Peyer's patch (tissue), 4 donors: Measurements from ENCODE around the gene GALNS. TPM values are rescaled to one million over a fixed set of nuclear protein-coding genes. Genes with fewer than 3 reads are reported as not detected.

Experiments used
- DNase-seq, 3 donors: peaks; one replicate each; pipeline ENCODE4 v3.0.0-alpha.2; 2017 to 2019
- H3K27ac ChIP-seq, 4 donors: fragments of 200-600 bp; sonication (generic); one replicate each; pipeline ENCODE4 v1.5.1; 2016 to 2019
- H3K27me3 ChIP-seq, 2 donors: fragments of 200-600 bp; sonication (generic); one replicate each; pipeline ENCODE4 v1.5.1; 2019
- H3K36me3 ChIP-seq, 3 donors: fragments of 200-600 bp; sonication (generic); one replicate each; pipeline ENCODE4 v1.5.1; 2016 to 2019
- H3K4me1 ChIP-seq, 4 donors: fragments of 200-600 bp; sonication (generic); one replicate each; pipeline ENCODE4 v1.5.1; 2016 to 2019
- H3K4me3 ChIP-seq, 4 donors: fragments of 200-600 bp; sonication (generic); 1 replicate in 3 of 4; 2 replicates in 1 of 4; pipeline ENCODE4 v1.5.1; 2016 to 2019; ENCODE audit warnings: mild to moderate bottlenecking in 1 of 4
- H3K9me3 ChIP-seq, 4 donors: fragments of 200-600 bp; sonication (generic); one replicate each; pipeline ENCODE4 v1.5.1; 2016 to 2019; ENCODE audit warnings: mild to moderate bottlenecking in 1 of 4
- POLR2A ChIP-seq, 2 donors: fragments of 450-650 bp; IDR thresholded peaks; one replicate each; pipeline ENCODE4 v1.5.1; 2017; ENCODE audit warnings: antibody characterized with exemption in 2 of 2, mild to moderate bottlenecking in 2 of 2, moderate library complexity in 2 of 2
- total RNA-seq, 4 donors: library from RNA; depleted of rRNA; stranded (reverse); fragments of >200 nt; gene quantifications; one replicate each; pipeline ENCODE4 v1.1.0, GENCODE V29; 2016
- TF ChIP-seq, protein P1 (sequence below), 6 experiments: fragments of 450-650 bp in 4 of 6; fragments of 200-600 bp in 2 of 6; sonication (generic) in 1 of 6; IDR thresholded peaks; one replicate each; pipeline ENCODE4 v1.5.1; 2017 to 2019; ENCODE audit warnings: antibody characterized with exemption in 6 of 6, mild to moderate bottlenecking in 3 of 6, moderate library complexity in 1 of 6

GALNS gene
- total RNA-seq, 4 donors from 2014 or later, result 46.4 to 180 (median 133) TPM

DNA sequence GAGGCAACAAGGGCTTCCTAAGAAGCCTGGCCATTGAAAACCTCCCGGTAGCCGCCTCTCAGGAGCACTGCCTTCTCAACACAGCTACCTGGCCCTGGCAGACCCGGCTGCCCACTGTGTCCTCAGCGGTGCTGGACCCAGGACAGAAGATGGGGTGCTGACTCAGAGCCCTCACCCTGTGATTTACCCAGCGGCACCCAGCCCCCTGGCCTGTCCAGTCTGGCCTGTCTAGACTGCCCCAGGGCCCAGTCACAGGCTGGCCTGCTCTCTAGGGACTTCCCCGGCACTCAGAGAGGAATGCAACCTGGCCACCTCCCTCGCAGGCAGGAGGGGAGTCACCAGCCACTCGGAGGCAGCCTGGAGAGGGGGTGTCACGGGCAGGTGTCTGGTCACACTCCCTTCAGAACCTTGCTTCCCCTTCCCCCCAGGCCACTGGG is 91.8 kb downstream of the GALNS start:
- DNase-seq, result no peak
- Histone ChIP-seq H3K4me1 (peaks cover under 1 to 70% (median 6%) of the 10 kb centered on the region in 4 donors), H3K27ac (no peak overlapping the region), H3K9me3 (no peaks in the 10 kb centered on the region), H3K36me3 (no peaks in the 10 kb centered on the region), H3K27me3 (no peaks in the 10 kb centered on the region), H3K4me3 (no peak overlapping the region)
- TF ChIP-seq, protein P1, sequence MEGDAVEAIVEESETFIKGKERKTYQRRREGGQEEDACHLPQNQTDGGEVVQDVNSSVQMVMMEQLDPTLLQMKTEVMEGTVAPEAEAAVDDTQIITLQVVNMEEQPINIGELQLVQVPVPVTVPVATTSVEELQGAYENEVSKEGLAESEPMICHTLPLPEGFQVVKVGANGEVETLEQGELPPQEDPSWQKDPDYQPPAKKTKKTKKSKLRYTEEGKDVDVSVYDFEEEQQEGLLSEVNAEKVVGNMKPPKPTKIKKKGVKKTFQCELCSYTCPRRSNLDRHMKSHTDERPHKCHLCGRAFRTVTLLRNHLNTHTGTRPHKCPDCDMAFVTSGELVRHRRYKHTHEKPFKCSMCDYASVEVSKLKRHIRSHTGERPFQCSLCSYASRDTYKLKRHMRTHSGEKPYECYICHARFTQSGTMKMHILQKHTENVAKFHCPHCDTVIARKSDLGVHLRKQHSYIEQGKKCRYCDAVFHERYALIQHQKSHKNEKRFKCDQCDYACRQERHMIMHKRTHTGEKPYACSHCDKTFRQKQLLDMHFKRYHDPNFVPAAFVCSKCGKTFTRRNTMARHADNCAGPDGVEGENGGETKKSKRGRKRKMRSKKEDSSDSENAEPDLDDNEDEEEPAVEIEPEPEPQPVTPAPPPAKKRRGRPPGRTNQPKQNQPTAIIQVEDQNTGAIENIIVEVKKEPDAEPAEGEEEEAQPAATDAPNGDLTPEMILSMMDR (IDR thresholded peaks at IDR 0.05), result no peak

DNA sequence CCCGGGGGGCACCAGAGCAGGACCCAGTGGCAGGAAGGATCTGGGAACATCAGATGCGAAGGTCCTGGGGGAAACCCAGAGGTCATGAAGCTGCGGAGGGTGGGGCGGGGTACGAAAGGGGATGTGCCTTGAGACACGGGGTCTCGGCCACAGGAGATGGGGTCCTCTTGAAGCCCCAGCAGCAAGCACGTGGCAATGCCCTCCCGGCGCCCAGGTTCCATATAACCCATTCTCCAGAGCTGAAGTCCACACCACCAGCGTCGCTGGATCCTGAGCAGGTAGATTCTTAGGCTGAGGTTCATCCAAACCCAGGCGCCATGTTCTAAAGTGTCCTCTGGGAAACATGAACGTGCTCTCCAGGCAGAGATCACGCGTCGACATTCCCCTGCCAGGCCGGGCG is 92.7 kb downstream of the GALNS start:
- Histone ChIP-seq H3K27me3 (no peaks in the 10 kb centered on the region), H3K36me3 (no peaks in the 10 kb centered on the region), H3K4me3 (no peak overlapping the region), H3K9me3 (no peaks in the 10 kb centered on the region), H3K27ac (peak overlapping the region in 1 of 4 donors; percentile 13), H3K4me1 (peaks cover 0 to 67% (median 5%) of the 10 kb centered on the region in 4 donors)
- no peak for TF ChIP-seq POLR2A (IDR thresholded peaks at IDR 0.05)
- TF ChIP-seq, protein P1 (IDR thresholded peaks at IDR 0.05), result no peak
- no peak for DNase-seq

Other genes with a start within 250 kb of the GALNS start
- not detected for gene IL17C, start 218.4 kb downstream of the GALNS start, total RNA-seq
- gene CYBA, start 205.9 kb downstream of the GALNS start, total RNA-seq, result 100 to 1,000 TPM; 131 to 162 (median 141) TPM
- 100 to 1,000 TPM in 1 of 4 donors, 10 to 100 TPM in 3; 36.8 to 107 (median 60.6) TPM for gene MVD, start 193.9 kb downstream of the GALNS start, total RNA-seq
- gene SNAI3, start 170.4 kb downstream of the GALNS start, total RNA-seq, result under 1 TPM in 2 of 4 donors, not detected in 2; 0.70 to 0.80 TPM
- gene RNF166, start 150.5 kb downstream of the GALNS start, total RNA-seq, result 10 to 100 TPM; 14.5 to 64.4 (median 23.1) TPM
- 10 to 100 TPM in 2 of 4 donors, 1 to 10 TPM in 2; 3.9 to 25.1 (median 9.3) TPM for gene CTU2, start 150.4 kb downstream of the GALNS start, total RNA-seq
- gene PIEZO1, start 71.7 kb downstream of the GALNS start, total RNA-seq, result 100 to 1,000 TPM in 3 of 4 donors, 10 to 100 TPM in 1; 76.9 to 218 (median 183) TPM
- 10 to 100 TPM in 2 of 4 donors, 1 to 10 TPM in 2; 7.9 to 28.1 (median 10.1) TPM for gene CDT1, start 53.2 kb downstream of the GALNS start, total RNA-seq
- gene APRT, start 45.0 kb downstream of the GALNS start, total RNA-seq, result 100 to 1,000 TPM; 109 to 190 (median 122) TPM
- 10 to 100 TPM; 20.4 to 47.9 (median 35.4) TPM for gene TRAPPC2L, start 180 bp upstream of the GALNS start, total RNA-seq
- not detected for gene PABPN1L, start 9.7 kb upstream of the GALNS start, total RNA-seq
- gene CBFA2T3, start 120.3 kb upstream of the GALNS start, total RNA-seq, result 10 to 100 TPM in 1 of 4 donors, 1 to 10 TPM in 3; 3.5 to 35.5 (median 6.8) TPM
- gene ACSF3, start 236.9 kb upstream of the GALNS start, total RNA-seq, result 100 to 1,000 TPM in 2 of 4 donors, 10 to 100 TPM in 2; 94.6 to 120 (median 108) TPM